Caco-2 (cell line): ENCODE results near the gene PEA15. TPM values are rescaled to one million over a fixed set of nuclear protein-coding genes. Genes with fewer than 3 reads are reported as not detected.

Experiments
- BruUV-seq: library from RNA; stranded (reverse); fragments of 400-500 nt; replicated peaks from 2 replicates; lab custom pipeline; 2021; lab: Mats Ljungman, UMichigan
- CTCF ChIA-PET: fragments of 300-600 bp; sonication (Branson Sonifier 250); formaldehyde crosslinking; loops from one replicate; lab custom pipeline; 2022; ENCODE audit warnings: antibody characterized with exemption; lab: Charles Lee
- POLR2A ChIA-PET: fragments of 300-600 bp; sonication (Branson Sonifier 250); formaldehyde crosslinking; loops from one replicate; lab custom pipeline; 2022; ENCODE audit warnings: antibody characterized with exemption; lab: Charles Lee
- DNase-seq, 2 experiments: peaks; one replicate each; pipeline versions ENCODE4 v3.0.0 to v3.0.0-alpha.2; 2020 to 2022
- H3K27me3 ChIP-seq: replicated peaks from 2 replicates; pipeline ENCODE4 v1.6.0; 2011; ENCODE audit warnings: low read length; ENCODE audit not compliant: control insufficient read depth, insufficient read depth
- H3K36me3 ChIP-seq: 2 replicates; pipeline ENCODE4 v1.5.1; 2011; ENCODE audit warnings: low read length; ENCODE audit not compliant: control insufficient read depth, insufficient read depth
- H3K4me1 ChIP-seq: fragments of 250-450 bp; sonication (Bioruptor Pico); 2 replicates; pipeline ENCODE4 v1.5.1; 2020; ENCODE audit warnings: mild to moderate bottlenecking
- H3K4me3 ChIP-seq: 2 replicates; pipeline ENCODE4 v1.5.1; 2011; ENCODE audit warnings: low read depth, mild to moderate bottlenecking, control low read depth, low read length
- H3K9me3 ChIP-seq: fragments of 250-450 bp; sonication (Bioruptor Pico); 2 replicates; pipeline ENCODE4 v1.5.1; 2020; ENCODE audit warnings: mild to moderate bottlenecking, moderate library complexity
- H3K27ac Mint-ChIP-seq: one replicate; pipeline ENCODE4 v1.8.0; 2022; ENCODE audit warnings: mixed read lengths; ENCODE audit not compliant: unreplicated experiment
- H3K27me3 Mint-ChIP-seq: one replicate; pipeline ENCODE4 v1.8.0; 2022; ENCODE audit warnings: mixed read lengths; ENCODE audit not compliant: insufficient read depth, unreplicated experiment
- H3K36me3 Mint-ChIP-seq: one replicate; pipeline ENCODE4 v1.8.0; 2022; ENCODE audit warnings: mild to moderate bottlenecking, mixed read lengths; ENCODE audit not compliant: insufficient read depth, unreplicated experiment
- H3K4me1 Mint-ChIP-seq: one replicate; pipeline ENCODE4 v1.8.0; 2022; ENCODE audit warnings: low read depth, mixed read lengths; ENCODE audit not compliant: unreplicated experiment
- H3K4me3 Mint-ChIP-seq: one replicate; pipeline ENCODE4 v1.8.0; 2022; ENCODE audit warnings: mild to moderate bottlenecking, moderate library complexity, mixed read lengths; ENCODE audit not compliant: unreplicated experiment
- H3K9me3 Mint-ChIP-seq: one replicate; pipeline ENCODE4 v1.8.0; 2022; ENCODE audit warnings: mixed read lengths; ENCODE audit not compliant: unreplicated experiment
- CTCF ChIP-seq, 2 experiments: fragments of 200-600 bp in 1 of 2; IDR thresholded peaks; 1 replicate in 1 of 2; 2 replicates in 1 of 2; pipeline versions ENCODE4 v1.5.1 to v1.8.0; 2011 to 2022; ENCODE audit warnings: antibody characterized with exemption in 1 of 2, control low read depth in 1 of 2, inconsistent platforms in 1 of 2, low read depth in 1 of 2, low read length in 1 of 2, mild to moderate bottlenecking in 1 of 2, moderate library complexity in 1 of 2; ENCODE audit not compliant: insufficient read depth in 1 of 2, severe bottlenecking in 1 of 2, unreplicated experiment in 1 of 2
- intact Hi-C: fragments of 100-400 bp; cut with micrococcal nuclease; formaldehyde crosslinking; loops from one replicate; pipeline ENCODE4 v1.10.0; 2022; ENCODE audit not compliant: unreplicated experiment
- total RNA-seq: library from RNA; stranded (reverse); gene quantifications from 2 replicates; pipeline ENCODE4 v1.2.3, GENCODE V29; 2022

Gene PEA15
- total RNA-seq, 1 experiment from 2014 or later, result 85.1 TPM

DNA sequence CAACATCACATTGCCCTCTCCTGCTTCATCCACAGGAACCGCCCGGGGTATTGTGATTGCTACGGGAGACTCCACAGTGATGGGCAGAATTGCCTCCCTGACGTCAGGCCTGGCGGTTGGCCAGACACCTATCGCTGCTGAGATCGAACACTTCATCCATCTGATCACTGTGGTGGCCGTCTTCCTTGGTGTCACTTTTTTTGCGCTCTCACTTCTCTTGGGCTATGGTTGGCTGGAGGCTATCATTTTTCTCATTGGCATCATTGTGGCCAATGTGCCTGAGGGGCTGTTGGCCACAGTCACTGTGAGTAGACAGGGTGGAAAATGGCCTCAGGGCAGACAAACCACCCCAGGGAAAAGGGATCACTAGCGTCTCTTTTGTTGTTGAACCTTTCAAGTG, 41.1 kb upstream of the PEA15 start:
- Histone ChIP-seq H3K27me3 (no peaks in the 10 kb centered on the region), H3K36me3 (no peaks in the 10 kb centered on the region), H3K9me3 (no peaks in the 10 kb centered on the region; the same call in 1 of the 2 replicates), H3K4me1 (peaks cover 16% of the 10 kb centered on the region; the same call in 1 of the 2 replicates), H3K4me3 (no peak overlapping the region)
- CTCF ChIA-PET, result no interaction called here
- H3K4me1 Mint-ChIP-seq, result no peaks in the 10 kb centered on the region
- H3K4me3 Mint-ChIP-seq, result no peak overlapping the region
- intact Hi-C loops, result no loop called here
- no peak for TF ChIP-seq CTCF (IDR thresholded peaks at IDR 0.05; ENCODE audit: insufficient read depth in 1 of 2, low read depth in 1 of 2, low read length in 1 of 2, severe bottlenecking in 1 of 2, unreplicated experiment in 1 of 2)
- no peaks in the 10 kb centered on the region for H3K36me3 Mint-ChIP-seq
- no TSS peak for BruUV-seq
- no peak overlapping the region for H3K27ac Mint-ChIP-seq
- POLR2A ChIA-PET, result no interaction called here
- no peak for DNase-seq
- H3K27me3 Mint-ChIP-seq, result peaks cover 2% of the 10 kb centered on the region
- H3K9me3 Mint-ChIP-seq, result no peaks in the 10 kb centered on the region

DNA sequence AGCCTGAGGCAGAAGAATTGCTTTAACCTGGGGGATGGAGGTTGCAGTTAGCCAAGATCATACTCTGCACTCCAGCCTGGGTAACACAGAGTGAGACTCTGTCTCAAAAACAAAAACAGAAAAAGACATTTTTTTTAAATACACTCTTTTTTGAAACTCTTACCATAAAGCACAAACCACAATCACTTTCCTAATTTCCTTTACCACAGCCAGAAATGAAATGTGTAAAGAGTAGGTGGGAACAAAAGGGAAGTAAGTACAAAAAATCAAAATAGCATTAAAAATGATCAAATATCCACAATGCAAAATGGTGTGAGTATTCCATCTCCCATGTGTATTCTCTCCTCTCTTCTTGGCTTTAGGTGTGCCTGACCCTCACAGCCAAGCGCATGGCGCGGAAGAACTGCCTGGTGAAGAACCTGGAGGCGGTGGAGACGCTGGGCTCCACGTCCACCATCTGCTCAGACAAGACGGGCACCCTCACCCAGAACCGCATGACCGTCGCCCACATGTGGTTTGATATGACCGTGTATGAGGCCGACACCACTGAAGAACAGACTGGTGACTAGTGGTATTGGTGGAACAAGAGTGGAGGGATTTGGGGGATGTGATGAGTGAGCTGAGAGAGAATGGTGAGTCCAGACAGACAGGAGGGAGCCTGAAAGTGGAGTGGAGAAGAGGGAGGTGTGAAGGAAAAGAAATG, 38.9 kb upstream of the PEA15 start:
- H3K4me1 ChIP-seq, result no peaks in the 10 kb centered on the region
- peaks cover 2% of the 10 kb centered on the region for H3K27me3 Mint-ChIP-seq
- H3K4me3 Mint-ChIP-seq, result no peak overlapping the region
- no peaks in the 10 kb centered on the region for H3K9me3 ChIP-seq
- H3K27ac Mint-ChIP-seq, result no peak overlapping the region
- ChIA-PET POLR2A (no interaction called here), CTCF (interaction anchor here (0.8 kb wide), 1 partner anchor 27 kb away, joined by 3 read pairs; no protein-coding TSS in a partner anchor)
- no peak for DNase-seq
- H3K36me3 Mint-ChIP-seq, result no peaks in the 10 kb centered on the region
- no peak for TF ChIP-seq CTCF (IDR thresholded peaks at IDR 0.05; ENCODE audit: insufficient read depth in 1 of 2, low read depth in 1 of 2, low read length in 1 of 2, severe bottlenecking in 1 of 2, unreplicated experiment in 1 of 2)
- H3K4me1 Mint-ChIP-seq, result no peaks in the 10 kb centered on the region
- no peak overlapping the region for H3K4me3 ChIP-seq
- intact Hi-C loops, result no loop called here
- H3K36me3 ChIP-seq, result no peaks in the 10 kb centered on the region
- no peaks in the 10 kb centered on the region for H3K27me3 ChIP-seq
- no TSS peak for BruUV-seq
- no peaks in the 10 kb centered on the region for H3K9me3 Mint-ChIP-seq

DNA sequence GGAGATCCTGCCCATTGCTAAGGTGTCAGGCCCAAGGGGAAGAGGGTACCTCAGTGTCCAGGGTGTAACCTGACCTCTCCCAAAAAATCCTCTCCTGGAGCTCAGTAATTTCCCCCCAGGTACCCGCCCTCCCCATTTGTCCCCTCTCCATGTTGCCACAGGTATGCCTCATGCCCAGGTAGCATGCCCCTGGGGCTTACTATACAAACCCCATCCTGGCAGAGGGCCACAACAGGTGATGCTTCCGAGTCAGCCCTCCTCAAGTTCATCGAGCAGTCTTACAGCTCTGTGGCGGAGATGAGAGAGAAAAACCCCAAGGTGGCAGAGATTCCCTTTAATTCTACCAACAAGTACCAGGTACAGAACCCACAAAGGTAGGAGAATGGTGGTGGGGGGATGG, 38.1 kb upstream of the PEA15 start:
- Mint-ChIP-seq H3K27me3 (peaks cover 2% of the 10 kb centered on the region), H3K9me3 (no peaks in the 10 kb centered on the region), H3K4me3 (no peak overlapping the region), H3K36me3 (no peaks in the 10 kb centered on the region), H3K27ac (no peak overlapping the region), H3K4me1 (no peaks in the 10 kb centered on the region)
- Histone ChIP-seq H3K27me3 (no peaks in the 10 kb centered on the region), H3K36me3 (no peaks in the 10 kb centered on the region), H3K4me1 (no peaks in the 10 kb centered on the region), H3K9me3 (no peaks in the 10 kb centered on the region), H3K4me3 (no peak overlapping the region)
- TF ChIP-seq CTCF (IDR thresholded peaks at IDR 0.05; ENCODE audit: insufficient read depth in 1 of 2, low read depth in 1 of 2, low read length in 1 of 2, severe bottlenecking in 1 of 2, unreplicated experiment in 1 of 2), result no peak
- intact Hi-C loops, result no loop called here
- DNase-seq, result no peak
- BruUV-seq, result no TSS peak
- ChIA-PET CTCF (interaction anchor here (0.8 to 1.0 kb wide), 2 partner anchors 26 to 39 kb away, joined by 3 read pairs; no protein-coding TSS in a partner anchor), POLR2A (no interaction called here)
